ENCODE results near the gene IZUMO1.

GRCh38 chr19:48711106-48711662, 35.5 kb downstream of the IZUMO1 start:
- no peak for TF ChIP-seq CTCF (IDR thresholded peaks at IDR 0.05; ENCODE audit: insufficient read depth, low read depth, low read length)
- no peak for TF ChIP-seq EZH2 (IDR thresholded peaks at IDR 0.05; ENCODE audit: insufficient read depth, low read length)

All from astrocyte (in vitro differentiated cells and primary cell).